ENCODE results near the gene ALDH1A1. TPM values are rescaled to one million over a fixed set of nuclear protein-coding genes. Genes with fewer than 3 reads are reported as not detected.
"Not testable (repeated sequence)": the region's sequence is repeated elsewhere in the genome, so short reads cannot be mapped to it uniquely, and the experiment has no call there.

ALDH1A1 gene
- total RNA-seq, 1 donor from 2014 or later: 0.14 TPM

DNA sequence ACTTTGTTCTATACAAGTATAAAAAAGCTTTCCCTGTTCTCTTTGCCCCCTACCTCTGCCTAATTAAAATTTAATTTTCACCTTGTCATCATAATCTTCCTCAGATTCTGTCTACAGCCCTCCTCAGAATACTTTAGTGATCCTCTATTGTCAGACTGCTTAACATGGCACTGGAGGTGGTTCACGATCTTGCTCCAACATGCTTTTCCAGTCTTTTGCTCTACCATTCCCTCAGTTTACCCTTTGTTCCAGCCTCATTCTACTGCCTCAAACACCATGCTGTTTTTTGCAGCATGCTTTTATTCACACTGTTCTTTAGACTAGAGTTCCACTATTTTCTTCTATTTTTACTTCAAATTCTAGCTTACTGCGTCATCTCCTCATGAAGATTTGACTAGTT lies 10.4 kb downstream of the ALDH1A1 start:
- Mint-ChIP-seq H3K27me3 (ENCODE audit: low read depth) (no peaks in the 10 kb centered on the region), H3K9me3 (no peaks in the 10 kb centered on the region), H3K36me3 (ENCODE audit: low read depth) (no peaks in the 10 kb centered on the region), H3K27ac (ENCODE audit: unreplicated experiment) (no peak overlapping the region), H3K4me3 (no peak overlapping the region), H3K4me1 (peaks cover 5% of the 10 kb centered on the region)
- DNase-seq (ENCODE audit: low read depth, low spot score): no peak
- TF ChIP-seq, protein P1, sequence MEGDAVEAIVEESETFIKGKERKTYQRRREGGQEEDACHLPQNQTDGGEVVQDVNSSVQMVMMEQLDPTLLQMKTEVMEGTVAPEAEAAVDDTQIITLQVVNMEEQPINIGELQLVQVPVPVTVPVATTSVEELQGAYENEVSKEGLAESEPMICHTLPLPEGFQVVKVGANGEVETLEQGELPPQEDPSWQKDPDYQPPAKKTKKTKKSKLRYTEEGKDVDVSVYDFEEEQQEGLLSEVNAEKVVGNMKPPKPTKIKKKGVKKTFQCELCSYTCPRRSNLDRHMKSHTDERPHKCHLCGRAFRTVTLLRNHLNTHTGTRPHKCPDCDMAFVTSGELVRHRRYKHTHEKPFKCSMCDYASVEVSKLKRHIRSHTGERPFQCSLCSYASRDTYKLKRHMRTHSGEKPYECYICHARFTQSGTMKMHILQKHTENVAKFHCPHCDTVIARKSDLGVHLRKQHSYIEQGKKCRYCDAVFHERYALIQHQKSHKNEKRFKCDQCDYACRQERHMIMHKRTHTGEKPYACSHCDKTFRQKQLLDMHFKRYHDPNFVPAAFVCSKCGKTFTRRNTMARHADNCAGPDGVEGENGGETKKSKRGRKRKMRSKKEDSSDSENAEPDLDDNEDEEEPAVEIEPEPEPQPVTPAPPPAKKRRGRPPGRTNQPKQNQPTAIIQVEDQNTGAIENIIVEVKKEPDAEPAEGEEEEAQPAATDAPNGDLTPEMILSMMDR (conservative IDR thresholded peaks at IDR 0.05): no peak

DNA sequence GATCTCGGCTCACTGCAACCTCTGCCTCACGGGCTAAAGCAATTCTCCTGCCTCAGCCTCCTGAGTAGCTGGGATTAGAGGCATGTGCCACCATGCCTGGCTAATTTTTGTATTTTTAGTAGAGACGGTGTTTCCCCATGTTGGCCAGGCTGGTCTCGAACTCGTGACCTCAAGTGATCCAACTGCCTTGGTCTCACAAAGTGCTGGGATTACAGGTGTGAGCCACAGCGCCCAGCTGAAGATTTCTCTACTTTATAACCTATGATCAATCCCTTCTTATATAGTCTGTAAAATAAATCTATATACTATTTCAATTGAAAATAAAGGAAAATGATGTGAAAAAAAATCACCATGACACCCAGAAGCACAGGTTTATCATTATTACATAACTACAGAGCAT lies 13.3 kb downstream of the ALDH1A1 start:
- not testable (repeated sequence) for H3K27ac Mint-ChIP-seq (ENCODE audit: unreplicated experiment); DNase-seq (ENCODE audit: low read depth, low spot score); H3K4me3 Mint-ChIP-seq; H3K36me3 Mint-ChIP-seq (ENCODE audit: low read depth); H3K27me3 Mint-ChIP-seq (ENCODE audit: low read depth); H3K9me3 Mint-ChIP-seq
- peaks cover 14% of the 10 kb centered on the region for H3K4me1 Mint-ChIP-seq

DNA sequence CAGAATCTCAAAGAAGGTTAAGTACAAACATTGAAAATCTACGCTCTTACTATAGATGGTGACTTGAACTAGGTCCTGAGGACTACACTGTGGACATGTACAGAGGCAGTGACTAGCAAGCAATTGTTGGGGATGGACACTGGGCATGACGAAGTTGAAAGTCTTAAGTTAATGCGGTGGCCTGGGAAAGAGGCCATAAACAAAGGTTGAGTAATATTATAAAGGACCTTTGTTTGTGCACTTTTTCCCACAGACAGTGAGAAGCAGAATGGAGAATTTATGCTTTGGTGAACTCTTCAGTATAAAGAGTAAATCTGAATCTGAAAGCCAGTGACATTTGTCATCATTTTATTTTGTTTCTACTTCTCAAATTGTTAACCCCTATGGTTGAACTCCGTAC lies 15.3 kb downstream of the ALDH1A1 start:
- peaks cover 14% of the 10 kb centered on the region for H3K4me1 Mint-ChIP-seq
- no peaks in the 10 kb centered on the region for H3K9me3 Mint-ChIP-seq
- H3K27ac Mint-ChIP-seq (ENCODE audit: unreplicated experiment): no peak overlapping the region
- no peaks in the 10 kb centered on the region for H3K36me3 Mint-ChIP-seq (ENCODE audit: low read depth)
- DNase-seq (ENCODE audit: low read depth, low spot score): no peak
- H3K27me3 Mint-ChIP-seq (ENCODE audit: low read depth): no peaks in the 10 kb centered on the region
- H3K4me3 Mint-ChIP-seq: no peak overlapping the region
- TF ChIP-seq, protein P1 (conservative IDR thresholded peaks at IDR 0.05): no peak

DNA sequence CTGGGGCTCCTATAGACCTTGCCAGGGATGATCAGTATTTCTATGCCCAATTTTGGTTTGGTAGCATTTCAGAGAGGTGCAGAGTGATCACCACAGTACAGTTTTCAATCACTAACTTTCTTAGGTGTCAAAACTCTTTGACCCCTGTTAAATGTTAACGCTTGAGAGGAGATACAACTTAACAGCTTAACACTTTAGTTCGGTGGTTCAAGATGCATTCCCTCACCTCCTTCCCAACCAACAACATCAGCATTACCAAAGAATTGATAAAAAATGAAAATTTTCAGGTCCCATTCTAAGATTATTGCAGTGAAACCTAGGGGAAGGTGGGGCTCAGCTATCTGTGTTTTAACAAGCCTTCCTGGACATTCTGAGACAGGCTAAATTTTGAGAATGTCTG lies 16.2 kb downstream of the ALDH1A1 start:
- Mint-ChIP-seq H3K27ac (ENCODE audit: unreplicated experiment) (no peak overlapping the region), H3K4me1 (peaks cover 18% of the 10 kb centered on the region), H3K27me3 (ENCODE audit: low read depth) (no peaks in the 10 kb centered on the region), H3K4me3 (no peak overlapping the region), H3K36me3 (ENCODE audit: low read depth) (no peaks in the 10 kb centered on the region), H3K9me3 (no peaks in the 10 kb centered on the region)
- TF ChIP-seq, protein P1 (conservative IDR thresholded peaks at IDR 0.05): no peak
- no peak for DNase-seq (ENCODE audit: low read depth, low spot score)

DNA sequence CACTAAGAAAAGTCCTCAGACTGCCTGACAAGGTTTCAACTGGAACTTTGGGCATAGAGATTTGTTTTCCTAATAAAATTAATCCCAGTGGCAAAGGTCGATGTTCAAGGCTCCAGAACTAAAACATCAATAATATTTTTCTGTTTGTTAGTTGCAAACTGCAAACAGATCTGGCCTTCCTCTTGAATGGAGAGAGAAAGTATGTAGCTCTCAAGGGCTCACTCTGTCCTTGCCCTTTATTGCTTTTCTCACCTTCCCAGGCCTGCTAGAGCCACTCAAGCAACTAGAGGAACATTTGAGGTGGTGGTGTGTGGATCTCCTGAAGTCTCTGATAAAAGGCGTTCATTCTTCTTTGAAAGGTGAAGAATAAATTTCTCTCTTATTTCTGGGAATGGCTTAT lies 16.6 kb downstream of the ALDH1A1 start:
- no peaks in the 10 kb centered on the region for H3K27me3 Mint-ChIP-seq (ENCODE audit: low read depth)
- no peaks in the 10 kb centered on the region for H3K9me3 Mint-ChIP-seq
- H3K4me3 Mint-ChIP-seq: no peak overlapping the region
- no peak for DNase-seq (ENCODE audit: low read depth, low spot score)
- H3K4me1 Mint-ChIP-seq: peaks cover 21% of the 10 kb centered on the region
- no peak overlapping the region for H3K27ac Mint-ChIP-seq (ENCODE audit: unreplicated experiment)
- H3K36me3 Mint-ChIP-seq (ENCODE audit: low read depth): no peaks in the 10 kb centered on the region
- TF ChIP-seq, protein P1 (conservative IDR thresholded peaks at IDR 0.05): no peak

DNA sequence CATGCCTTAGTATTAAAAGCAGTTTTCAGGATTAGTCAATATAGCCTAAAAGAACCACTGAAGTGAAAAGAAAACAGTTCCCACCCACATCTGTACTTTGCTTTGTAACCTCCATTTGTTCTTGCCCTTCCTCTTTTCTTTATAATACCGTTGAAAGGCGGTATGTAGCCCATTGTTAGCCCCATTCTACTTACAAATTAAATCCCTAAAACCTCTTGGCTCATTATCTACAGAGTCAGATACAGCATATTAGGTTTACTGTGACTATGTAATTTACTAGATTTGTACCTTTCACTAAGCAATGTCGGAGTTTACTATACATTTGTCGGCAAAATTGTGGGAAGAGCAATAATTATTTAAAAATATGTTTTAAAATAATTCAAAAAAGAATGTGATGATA lies 17.3 kb downstream of the ALDH1A1 start:
- DNase-seq (ENCODE audit: low read depth, low spot score): no peak
- no peak overlapping the region for H3K27ac Mint-ChIP-seq (ENCODE audit: unreplicated experiment)
- no peak overlapping the region for H3K4me3 Mint-ChIP-seq

More for the DNA sequence above, 17.3 kb downstream of the ALDH1A1 start:
- Mint-ChIP-seq H3K4me1 (peaks cover 21% of the 10 kb centered on the region), H3K36me3 (ENCODE audit: low read depth) (no peaks in the 10 kb centered on the region), H3K9me3 (no peaks in the 10 kb centered on the region), H3K27me3 (ENCODE audit: low read depth) (no peaks in the 10 kb centered on the region)
- TF ChIP-seq, protein P1 (conservative IDR thresholded peaks at IDR 0.05): no peak

Measured in neural crest cell (in vitro differentiated cells).